ENCODE results near the gene BABAM2.
A peak's percentile ranks its signal among the peaks of the same experiment; 100 is the strongest.

Gene BABAM2

GRCh38 chr2:28049899-28050298, 159.4 kb downstream of the BABAM2 start:
- no peak for DNase-seq (ENCODE audit: extremely low spot score, insufficient read length, low read depth)

GRCh38 chr2:28052691-28053090, 162.2 kb downstream of the BABAM2 start:
- FAIRE-seq (no peak), DNase-seq (ENCODE audit: extremely low spot score, insufficient read length, low read depth) (no peak)

More at GRCh38 chr2:28049899-28050298, 159.4 kb downstream of the BABAM2 start:
- FAIRE-seq, result no peak

GRCh38 chr2:28053597-28053996, 163.1 kb downstream of the BABAM2 start:
- DNase-seq (ENCODE audit: extremely low spot score, insufficient read length, low read depth), result no peak

GRCh38 chr2:28054916-28055315, 164.4 kb downstream of the BABAM2 start:
- no peak for FAIRE-seq

More at GRCh38 chr2:28053597-28053996, 163.1 kb downstream of the BABAM2 start:
- FAIRE-seq, result no peak

GRCh38 chr2:28055325-28055970, 164.9 kb downstream of the BABAM2 start:
- no peak for DNase-seq (ENCODE audit: extremely low spot score, insufficient read length, low read depth)
- no peak for FAIRE-seq

More at GRCh38 chr2:28054916-28055315, 164.4 kb downstream of the BABAM2 start:
- no peak for DNase-seq (ENCODE audit: extremely low spot score, insufficient read length, low read depth)

- DNase-seq (ENCODE audit: extremely low spot score, insufficient read length, low read depth) (no peak), FAIRE-seq (no peak)
Measured at GRCh38 chr2:28058791-28059190, 168.3 kb downstream of the BABAM2 start.

- FAIRE-seq (no peak), DNase-seq (ENCODE audit: extremely low spot score, insufficient read length, low read depth) (no peak)
Measured at GRCh38 chr2:28062867-28063266, 172.3 kb downstream of the BABAM2 start.

- FAIRE-seq, result no peak
- no peak for DNase-seq (ENCODE audit: extremely low spot score, insufficient read length, low read depth)
Measured at GRCh38 chr2:28063492-28063962, 173.0 kb downstream of the BABAM2 start.

GRCh38 chr2:28067602-28068001, 177.1 kb downstream of the BABAM2 start:
- FAIRE-seq, result no peak
- DNase-seq (ENCODE audit: extremely low spot score, insufficient read length, low read depth), result no peak

GRCh38 chr2:28068088-28068487, 177.6 kb downstream of the BABAM2 start:
- FAIRE-seq, result no peak
- no peak for DNase-seq (ENCODE audit: extremely low spot score, insufficient read length, low read depth)

GRCh38 chr2:28068527-28068926, 178.0 kb downstream of the BABAM2 start:
- DNase-seq (ENCODE audit: extremely low spot score, insufficient read length, low read depth) (no peak), FAIRE-seq (no peak)

- no peak for FAIRE-seq
Measured at GRCh38 chr2:28071221-28071620, 180.7 kb downstream of the BABAM2 start.

GRCh38 chr2:28074137-28074536, 183.6 kb downstream of the BABAM2 start:
- FAIRE-seq (no peak), DNase-seq (ENCODE audit: extremely low spot score, insufficient read length, low read depth) (no peak)

More at GRCh38 chr2:28071221-28071620, 180.7 kb downstream of the BABAM2 start:
- no peak for DNase-seq (ENCODE audit: extremely low spot score, insufficient read length, low read depth)

- FAIRE-seq (no peak), DNase-seq (ENCODE audit: extremely low spot score, insufficient read length, low read depth) (no peak)
Measured at GRCh38 chr2:28080911-28081310, 190.4 kb downstream of the BABAM2 start.

- FAIRE-seq, result no peak
- DNase-seq (ENCODE audit: extremely low spot score, insufficient read length, low read depth), result no peak
Measured at GRCh38 chr2:28082131-28082530, 191.6 kb downstream of the BABAM2 start.

- FAIRE-seq (no peak), DNase-seq (ENCODE audit: extremely low spot score, insufficient read length, low read depth) (no peak)
Measured at GRCh38 chr2:28083476-28083875, 192.9 kb downstream of the BABAM2 start.

- DNase-seq (ENCODE audit: extremely low spot score, insufficient read length, low read depth) (no peak), FAIRE-seq (no peak)
Measured at GRCh38 chr2:28084564-28084963, 194.0 kb downstream of the BABAM2 start.

- FAIRE-seq, result peak; percentile 9
Measured at GRCh38 chr2:28085201-28085600, 194.7 kb downstream of the BABAM2 start.

GRCh38 chr2:28086611-28087010, 196.1 kb downstream of the BABAM2 start:
- DNase-seq (ENCODE audit: extremely low spot score, insufficient read length, low read depth), result no peak
- no peak for FAIRE-seq

More at GRCh38 chr2:28085201-28085600, 194.7 kb downstream of the BABAM2 start:
- no peak for DNase-seq (ENCODE audit: extremely low spot score, insufficient read length, low read depth)

- FAIRE-seq (no peak), DNase-seq (ENCODE audit: extremely low spot score, insufficient read length, low read depth) (no peak)
Measured at GRCh38 chr2:28088970-28089369, 198.4 kb downstream of the BABAM2 start.

GRCh38 chr2:28089486-28089885, 199.0 kb downstream of the BABAM2 start:
- FAIRE-seq (no peak), DNase-seq (ENCODE audit: extremely low spot score, insufficient read length, low read depth) (no peak)

GRCh38 chr2:28093308-28093707, 202.8 kb downstream of the BABAM2 start:
- FAIRE-seq (no peak), DNase-seq (ENCODE audit: extremely low spot score, insufficient read length, low read depth) (no peak)
